K562 (cell line): Measurements from ENCODE around the gene ERC2. TPM values are rescaled to one million over a fixed set of nuclear protein-coding genes. Genes with fewer than 3 reads are reported as not detected.

ENCODE experiments used
- ATAC-seq: fragments of 200-7000 bp; cut with Tn5 transposase; 3 replicates; pipeline ENCODE4 v1.9.1; 2020; ENCODE audit warnings: moderate library complexity
- BruUV-seq: library from RNA; stranded (reverse); fragments of 400-500 nt; replicated peaks from 2 replicates; lab custom pipeline; 2021; lab: Mats Ljungman, UMichigan
- CTCF ChIA-PET: fragments of 300-600 bp; formaldehyde crosslinking; extraction: SDS; loops from one replicate; lab custom pipeline; 2021; ENCODE audit warnings: low intra/inter-chr PET ratio; lab: Yijun Ruan, JAX
- POLR2A ChIA-PET: fragments of 300-600, 350-650 bp; sonication (Branson Sonifier 250); formaldehyde crosslinking; extraction: SDS; loops from one replicate; lab custom pipeline; 2021; ENCODE audit warnings: antibody characterized with exemption, inconsistent platforms; lab: Yijun Ruan, JAX
- DNase-seq, 4 experiments: peaks; one replicate each; pipeline versions ENCODE4 v3.0.0 to v3.0.0-alpha.2; 2011 to 2018; ENCODE audit warnings: low spot score in 3 of 4, mixed read lengths in 3 of 4; ENCODE audit errors: extremely low read depth in 1 of 4
- FAIRE-seq: peaks from 2 replicates; lab custom pipeline; 2011; peaks lifted over from hg19 to GRCh38; lab: Jason Lieb, UNC
- H2AFZ ChIP-seq: 2 replicates; pipeline ENCODE4 v1.6.0; 2011; ENCODE audit warnings: low read depth, low read length, control low read depth, inconsistent platforms
- H3K27ac ChIP-seq: fragments of 200-600 bp; 3 replicates; pipeline ENCODE4 v1.8.0; 2011; ENCODE audit warnings: low read depth, mild to moderate bottlenecking, control low read depth, inconsistent platforms, low read length, moderate library complexity, mixed read lengths; ENCODE audit errors: extremely low read depth
- H3K27me3 ChIP-seq, 2 experiments: fragments of 300-600 bp in 1 of 2; 2 replicates in 1 of 2; 3 replicates in 1 of 2; pipeline versions ENCODE4 v1.6.0 to v1.8.0; 2011; ENCODE audit warnings: inconsistent platforms in 2 of 2, low read length in 2 of 2, mild to moderate bottlenecking in 1 of 2, mixed read lengths in 1 of 2, moderate library complexity in 1 of 2; ENCODE audit not compliant: control insufficient read depth in 2 of 2, insufficient read depth in 2 of 2
- H3K36me3 ChIP-seq: fragments of 300-600 bp; 3 replicates; pipeline ENCODE4 v1.8.0; 2011; ENCODE audit warnings: mild to moderate bottlenecking, low read length, inconsistent platforms; ENCODE audit not compliant: control insufficient read depth, insufficient read depth
- H3K4me1 ChIP-seq, 2 experiments: fragments of 200-600 bp in 1 of 2; replicated peaks in 1 of 2; 2 replicates in 1 of 2; 3 replicates in 1 of 2; pipeline versions ENCODE4 v1.5.1 to v1.8.0; 2011; ENCODE audit warnings: inconsistent platforms in 2 of 2, low read length in 2 of 2, mild to moderate bottlenecking in 1 of 2, mixed read lengths in 1 of 2, moderate library complexity in 1 of 2; ENCODE audit not compliant: control insufficient read depth in 2 of 2, insufficient read depth in 2 of 2
- H3K4me2 ChIP-seq: 2 replicates; pipeline ENCODE4 v1.6.1; 2011; ENCODE audit warnings: low read length, control low read depth, inconsistent platforms, mixed read lengths; ENCODE audit not compliant: insufficient read depth
- H3K4me3 ChIP-seq: fragments of 200-600 bp; sonication (generic), shearing (Covaris generic); 2 replicates; pipeline ENCODE4 v1.5.1; 2016; ENCODE audit warnings: control low read depth, inconsistent platforms
- H3K79me2 ChIP-seq: fragments of 200-600 bp; 3 replicates; pipeline ENCODE4 v1.8.0; 2011; ENCODE audit warnings: low read length, inconsistent platforms; ENCODE audit not compliant: control insufficient read depth, insufficient read depth
- H3K9ac ChIP-seq, 2 experiments: 2 replicates each; pipeline versions ENCODE4 v1.6.0 to v1.6.1; 2011; ENCODE audit warnings: low read depth in 2 of 2, low read length in 2 of 2, control low read depth in 1 of 2, inconsistent platforms in 1 of 2, mild to moderate bottlenecking in 1 of 2, mixed read lengths in 1 of 2; ENCODE audit not compliant: insufficient read depth in 1 of 2
- H3K9me1 ChIP-seq: one replicate; pipeline ENCODE4 v1.6.0; 2011; ENCODE audit warnings: inconsistent platforms, mild to moderate bottlenecking, low read length, moderate library complexity; ENCODE audit not compliant: control insufficient read depth, insufficient read depth
- H3K9me3 ChIP-seq: replicated peaks from 2 replicates; pipeline ENCODE4 v1.5.1; 2011; ENCODE audit warnings: low read depth, low read length, inconsistent platforms; ENCODE audit not compliant: control insufficient read depth, insufficient read depth
- H4K20me1 ChIP-seq: replicated peaks from 2 replicates; pipeline ENCODE4 v1.6.1; 2011; ENCODE audit warnings: low read length, inconsistent platforms, mixed read lengths; ENCODE audit not compliant: control insufficient read depth, insufficient read depth
- ARID4B ChIP-seq: sonication (generic); formaldehyde crosslinking; IDR thresholded peaks from 2 replicates; pipeline ENCODE4 v1.8.0; 2022; ENCODE audit warnings: mild to moderate bottlenecking, missing genetic modification reagents
- E2F3 ChIP-seq: fragments of 250-450 bp; sonication (Bioruptor Pico); IDR thresholded peaks from 2 replicates; pipeline ENCODE4 v1.4.0; 2020; ENCODE audit warnings: mild to moderate bottlenecking
- PRDM10 ChIP-seq: fragments of 450-650 bp; IDR thresholded peaks from 2 replicates; pipeline ENCODE4 v1.6.1; 2018; ENCODE audit not compliant: partially characterized antibody
- ZC3H8 ChIP-seq: fragments of 450-650 bp; IDR thresholded peaks from 2 replicates; pipeline ENCODE4 v1.6.1; 2017
- WGBS: fragments of 100-300 bp; shearing (Covaris generic); methylation state at CpG from one replicate; pipeline ENCODE4 v1.1.6; 2016; ENCODE audit warnings: low coverage, mixed read lengths; ENCODE audit not compliant: insufficient coverage; ENCODE audit errors: missing lambda C conversion rate; 5-methylcytosine and 5-hydroxymethylcytosine counted together
- in situ Hi-C: fragments of 300-500 bp; cut with MboI; formaldehyde crosslinking; loops from 4 replicates; pipeline ENCODE4 v1.15.0; 2018; ENCODE audit warnings: inconsistent platforms, mixed read lengths
- intact Hi-C: fragments of 100-400 bp; cut with micrococcal nuclease; formaldehyde crosslinking; loops from 2 replicates; pipeline ENCODE4 v1.14.2; 2022
- polyA plus RNA-seq, 8 experiments: library from polyadenylated mRNA; depleted of rRNA in 4 of 8; stranded (reverse) in 5 of 8; unstranded in 3 of 8; fragments of >200 nt; fragmentation: Nextera tagmentation in 2 of 8; fragmentation: Illumina TruSeq in 1 of 8; extraction: Ambion mirVana in 2 of 8; extraction: Trizol in 1 of 8; gene quantifications; 2 replicates each; pipeline versions ENCODE4 v1.2.1 to v1.2.3, GENCODE V29; 2011 to 2014; ENCODE audit warnings: inconsistent platforms in 1 of 8, missing spikeins in 1 of 8
- total RNA-seq, 7 experiments: library from RNA; depleted of rRNA in 6 of 7; stranded (reverse); fragments of >200 nt in 6 of 7; fragmentation: Illumina TruSeq in 2 of 7; extraction: Trizol in 2 of 7; gene quantifications; 2 replicates each; pipeline versions ENCODE4 v1.2.1 to v1.2.3, GENCODE V29; 2011 to 2021; ENCODE audit warnings: low replicate concordance in 1 of 7
- TF ChIP-seq, protein P1 (sequence below): fragments of 450-650 bp; IDR thresholded peaks from 2 replicates; pipeline ENCODE4 v1.6.1; 2016; ENCODE audit warnings: mild to moderate bottlenecking
- TF ChIP-seq, protein P2 (sequence below): sonication (generic); formaldehyde crosslinking; IDR thresholded peaks from 2 replicates; pipeline ENCODE4 v1.8.0; 2022; ENCODE audit warnings: missing genetic modification reagents, mild to moderate bottlenecking, borderline replicate concordance

ERC2 gene
- total and polyA plus RNA-seq, 9 of the 15 experiments (the other 6 are each of a cell fraction or from before 2014, with no cell fraction given): 0.04 to 0.18 (median 0.07) TPM; not detected in 2

DNA sequence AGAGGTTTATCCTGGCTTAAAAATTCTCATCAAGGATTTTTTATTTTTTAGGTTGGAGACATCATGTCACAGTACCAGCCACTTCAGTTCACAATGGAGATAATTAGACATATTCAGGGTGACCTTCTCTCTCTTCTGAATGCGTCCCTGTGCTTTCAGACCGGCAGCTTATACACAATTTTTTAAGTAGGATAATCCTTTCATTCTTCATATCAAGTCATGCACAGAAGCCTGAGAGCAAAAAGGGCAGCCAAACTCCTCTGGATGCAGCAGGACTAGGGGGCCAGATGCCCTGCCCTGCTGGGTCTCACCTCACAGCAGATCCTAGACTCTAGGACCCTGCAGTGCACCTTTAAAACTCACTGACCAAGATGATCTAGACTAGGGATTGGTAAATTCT is 210.4 kb downstream of the ERC2 start (continued):
- no peak for TF ChIP-seq ARID4B (CRISPR knock-in tag)
- TF ChIP-seq, all 486 proteins: peak for 0

DNA sequence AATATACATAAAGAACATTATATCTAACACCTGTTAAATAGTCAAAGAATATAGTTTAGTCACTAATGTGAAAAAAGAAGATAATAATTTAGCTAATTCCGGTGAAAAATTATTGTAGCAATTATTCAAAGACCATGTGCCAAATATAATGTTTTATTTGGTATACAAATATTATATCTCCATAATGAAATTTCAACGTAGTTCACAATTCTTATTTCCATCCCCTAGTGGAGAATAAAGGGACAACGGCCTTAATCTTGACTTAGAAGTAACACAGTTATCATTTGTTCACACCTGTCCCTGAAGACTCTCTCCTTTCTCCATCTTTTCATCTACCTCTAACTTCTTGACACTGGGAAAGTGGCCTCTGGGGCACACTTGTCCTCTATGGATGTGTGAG is 213.4 kb downstream of the ERC2 start:
- no peak overlapping the region for H2AFZ ChIP-seq
- CTCF ChIA-PET: no interaction called here
- TF ChIP-seq, protein P1, sequence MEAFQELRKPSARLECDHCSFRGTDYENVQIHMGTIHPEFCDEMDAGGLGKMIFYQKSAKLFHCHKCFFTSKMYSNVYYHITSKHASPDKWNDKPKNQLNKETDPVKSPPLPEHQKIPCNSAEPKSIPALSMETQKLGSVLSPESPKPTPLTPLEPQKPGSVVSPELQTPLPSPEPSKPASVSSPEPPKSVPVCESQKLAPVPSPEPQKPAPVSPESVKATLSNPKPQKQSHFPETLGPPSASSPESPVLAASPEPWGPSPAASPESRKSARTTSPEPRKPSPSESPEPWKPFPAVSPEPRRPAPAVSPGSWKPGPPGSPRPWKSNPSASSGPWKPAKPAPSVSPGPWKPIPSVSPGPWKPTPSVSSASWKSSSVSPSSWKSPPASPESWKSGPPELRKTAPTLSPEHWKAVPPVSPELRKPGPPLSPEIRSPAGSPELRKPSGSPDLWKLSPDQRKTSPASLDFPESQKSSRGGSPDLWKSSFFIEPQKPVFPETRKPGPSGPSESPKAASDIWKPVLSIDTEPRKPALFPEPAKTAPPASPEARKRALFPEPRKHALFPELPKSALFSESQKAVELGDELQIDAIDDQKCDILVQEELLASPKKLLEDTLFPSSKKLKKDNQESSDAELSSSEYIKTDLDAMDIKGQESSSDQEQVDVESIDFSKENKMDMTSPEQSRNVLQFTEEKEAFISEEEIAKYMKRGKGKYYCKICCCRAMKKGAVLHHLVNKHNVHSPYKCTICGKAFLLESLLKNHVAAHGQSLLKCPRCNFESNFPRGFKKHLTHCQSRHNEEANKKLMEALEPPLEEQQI: no peak
- TF ChIP-seq ZC3H8: no peak
- TF ChIP-seq, protein P2, sequence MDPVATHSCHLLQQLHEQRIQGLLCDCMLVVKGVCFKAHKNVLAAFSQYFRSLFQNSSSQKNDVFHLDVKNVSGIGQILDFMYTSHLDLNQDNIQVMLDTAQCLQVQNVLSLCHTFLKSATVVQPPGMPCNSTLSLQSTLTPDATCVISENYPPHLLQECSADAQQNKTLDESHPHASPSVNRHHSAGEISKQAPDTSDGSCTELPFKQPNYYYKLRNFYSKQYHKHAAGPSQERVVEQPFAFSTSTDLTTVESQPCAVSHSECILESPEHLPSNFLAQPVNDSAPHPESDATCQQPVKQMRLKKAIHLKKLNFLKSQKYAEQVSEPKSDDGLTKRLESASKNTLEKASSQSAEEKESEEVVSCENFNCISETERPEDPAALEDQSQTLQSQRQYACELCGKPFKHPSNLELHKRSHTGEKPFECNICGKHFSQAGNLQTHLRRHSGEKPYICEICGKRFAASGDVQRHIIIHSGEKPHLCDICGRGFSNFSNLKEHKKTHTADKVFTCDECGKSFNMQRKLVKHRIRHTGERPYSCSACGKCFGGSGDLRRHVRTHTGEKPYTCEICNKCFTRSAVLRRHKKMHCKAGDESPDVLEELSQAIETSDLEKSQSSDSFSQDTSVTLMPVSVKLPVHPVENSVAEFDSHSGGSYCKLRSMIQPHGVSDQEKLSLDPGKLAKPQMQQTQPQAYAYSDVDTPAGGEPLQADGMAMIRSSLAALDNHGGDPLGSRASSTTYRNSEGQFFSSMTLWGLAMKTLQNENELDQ (CRISPR knock-in tag): no peak
- no peak for TF ChIP-seq PRDM10
- TF ChIP-seq E2F3 (CRISPR knock-in tag): no peak

More for the DNA sequence above, 213.4 kb downstream of the ERC2 start:
- H3K4me2 ChIP-seq: no peak overlapping the region
- no peaks in the 10 kb centered on the region for H3K36me3 ChIP-seq
- no peak for ATAC-seq
- no peaks in the 10 kb centered on the region for H3K4me1 ChIP-seq
- no peaks in the 10 kb centered on the region; a peak in 1 of 5 replicates for H3K27me3 ChIP-seq
- H3K9ac ChIP-seq: no peak overlapping the region
- no peaks in the 10 kb centered on the region for H3K79me2 ChIP-seq
- intact Hi-C loops: no loop called here
- in situ Hi-C loops: no loop called here
- WGBS: 0% methylated on average over 3 of the region's 3 CpGs
- no TSS peak for BruUV-seq
- H3K27ac ChIP-seq: no peak overlapping the region
- POLR2A ChIA-PET: no interaction called here
- H3K4me3 ChIP-seq: no peak overlapping the region
- FAIRE-seq: no peak
- peak in 2 of 4 experiments; percentile 5 to 9 for DNase-seq
- H3K9me3 ChIP-seq: no peaks in the 10 kb centered on the region
- H3K9me1 ChIP-seq: no peaks in the 10 kb centered on the region
- H4K20me1 ChIP-seq: no peaks in the 10 kb centered on the region
